GM12873 (cell line): Measurements from ENCODE around the gene IPPK.

Source experiments
- CTCF ChIP-seq: IDR thresholded peaks from 2 replicates; pipeline ENCODE4 v1.5.1; 2012; ENCODE audit warnings: low read depth, mild to moderate bottlenecking, moderate library complexity, low read length, control low read depth; ENCODE audit not compliant: insufficient read depth; ENCODE audit errors: missing control alignments

The IPPK gene

GRCh38 chr9:92648474-92648971, 21.4 kb downstream of the IPPK start:
- no peak for TF ChIP-seq CTCF

GRCh38 chr9:92647671-92648473, 22.1 kb downstream of the IPPK start:
- TF ChIP-seq CTCF = no peak

- no peak for TF ChIP-seq CTCF
Observed at GRCh38 chr9:92645041-92645440, 24.9 kb downstream of the IPPK start.

- TF ChIP-seq CTCF = no peak
Observed at GRCh38 chr9:92644278-92644677, 25.7 kb downstream of the IPPK start.

- TF ChIP-seq CTCF = no peak
Observed at GRCh38 chr9:92642564-92642963, 27.4 kb downstream of the IPPK start.

- no peak for TF ChIP-seq CTCF
Observed at GRCh38 chr9:92642041-92642451, 27.9 kb downstream of the IPPK start.

- TF ChIP-seq CTCF = no peak
Observed at GRCh38 chr9:92641092-92641809, 28.7 kb downstream of the IPPK start.
